Astrocyte of the cerebellum (primary cell): ENCODE data around the gene RHOG.

Source experiments
- DNase-seq: peaks from one replicate; pipeline ENCODE4 v3.0.0-alpha.2; 2011; ENCODE audit warnings: low read depth
- H3K4me3 ChIP-seq: 2 replicates; pipeline ENCODE4 v1.5.1; 2011; ENCODE audit warnings: mild to moderate bottlenecking, low read depth, low read length, moderate library complexity
- CTCF ChIP-seq: IDR thresholded peaks from 2 replicates; pipeline ENCODE4 v1.5.1; 2012; ENCODE audit warnings: low read length, low read depth, moderate library complexity, mild to moderate bottlenecking; ENCODE audit errors: missing control alignments
- in situ Hi-C: cut with HindIII; loops from 2 replicates; pipeline ENCODE4 v1.10.0; 2017; ENCODE audit warnings: low sequenced_read_pairs

Gene RHOG

GRCh38 chr11:3823762-3824506, 16.8 kb downstream of the RHOG start:
- in situ Hi-C loops: no loop called here
- no peak for DNase-seq
- no peak for TF ChIP-seq CTCF
- H3K4me3 ChIP-seq: no peak overlapping the region

GRCh38 chr11:3823303-3823702, 17.5 kb downstream of the RHOG start:
- no peak for TF ChIP-seq CTCF
- DNase-seq: peak; percentile 55
- in situ Hi-C loops: no loop called here

GRCh38 chr11:3822312-3822711, 18.4 kb downstream of the RHOG start:
- DNase-seq: no peak
- TF ChIP-seq CTCF: no peak
- in situ Hi-C loops: no loop called here
- H3K4me3 ChIP-seq: no peak overlapping the region

More at GRCh38 chr11:3823303-3823702, 17.5 kb downstream of the RHOG start:
- no peak overlapping the region for H3K4me3 ChIP-seq

GRCh38 chr11:3820971-3821370, 19.8 kb downstream of the RHOG start:
- in situ Hi-C loops: no loop called here
- no peak for TF ChIP-seq CTCF
- no peak for DNase-seq
- H3K4me3 ChIP-seq: no peak overlapping the region

- TF ChIP-seq CTCF: no peak
- no peak overlapping the region for H3K4me3 ChIP-seq
- in situ Hi-C loops: no loop called here
- no peak for DNase-seq
Observed at GRCh38 chr11:3817181-3817800, 23.5 kb downstream of the RHOG start.

GRCh38 chr11:3816673-3817072, 24.1 kb downstream of the RHOG start:
- no peak for TF ChIP-seq CTCF
- no peak overlapping the region for H3K4me3 ChIP-seq
- in situ Hi-C loops: no loop called here
- DNase-seq: no peak
